BJ (cell line): ENCODE measurements around the gene ABCC4. TPM values are rescaled to one million over a fixed set of nuclear protein-coding genes. Genes with fewer than 3 reads are reported as not detected.

Experiments used
- CTCF ChIA-PET: fragments of 350-600 bp; formaldehyde crosslinking; extraction: SDS; loops from one replicate; lab custom pipeline; 2021; ENCODE audit warnings: antibody characterized with exemption, inconsistent platforms; lab: Yijun Ruan, JAX
- POLR2A ChIA-PET: fragments of 300-600 bp; sonication (Branson Sonifier 250); formaldehyde crosslinking; extraction: SDS; loops from one replicate; lab custom pipeline; 2021; ENCODE audit warnings: antibody characterized with exemption; lab: Charles Lee
- DNase-seq: peaks from one replicate; pipeline ENCODE4 v3.0.0-alpha.2; 2011; ENCODE audit warnings: low read depth
- H3K27me3 ChIP-seq: 2 replicates; pipeline ENCODE4 v1.6.0; 2011; ENCODE audit warnings: low read length; ENCODE audit not compliant: control insufficient read depth, insufficient read depth
- H3K36me3 ChIP-seq: 2 replicates; pipeline ENCODE4 v1.5.1; 2011; ENCODE audit warnings: low read length; ENCODE audit not compliant: control insufficient read depth, insufficient read depth
- H3K4me3 ChIP-seq: 2 replicates; pipeline ENCODE4 v1.5.1; 2011; ENCODE audit warnings: low read depth, mild to moderate bottlenecking, control low read depth, low read length
- CTCF ChIP-seq: IDR thresholded peaks from 2 replicates; pipeline ENCODE4 v1.5.1; 2011; ENCODE audit warnings: low read depth, mild to moderate bottlenecking, control low read depth, inconsistent platforms, low read length, moderate library complexity; ENCODE audit not compliant: insufficient read depth
- polyA plus RNA-seq: library from polyadenylated mRNA; depleted of rRNA; stranded (reverse); fragments of >200 nt; gene quantifications from 2 replicates; pipeline ENCODE4 v1.2.3, GENCODE V29; 2011

ABCC4 gene
- polyA plus RNA-seq, 1 experiment = 11.2 TPM

GRCh38 chr13:95060014-95060519, 241.2 kb downstream of the ABCC4 start:
- CTCF ChIA-PET = no interaction called here
- H3K4me3 ChIP-seq = no peak overlapping the region

GRCh38 chr13:95059306-95059705, 241.9 kb downstream of the ABCC4 start:
- no peak for TF ChIP-seq CTCF
- ChIA-PET POLR2A (no interaction called here), CTCF (no interaction called here)
- Histone ChIP-seq H3K27me3 (no peaks in the 10 kb centered on the region), H3K4me3 (no peak overlapping the region), H3K36me3 (peaks cover 1% of the 10 kb centered on the region; the same call in 1 of the 2 replicates)
- DNase-seq = no peak

More at GRCh38 chr13:95060014-95060519, 241.2 kb downstream of the ABCC4 start:
- POLR2A ChIA-PET = no interaction called here
- H3K36me3 ChIP-seq = peaks cover 1% of the 10 kb centered on the region; the same call in 1 of the 2 replicates
- no peaks in the 10 kb centered on the region for H3K27me3 ChIP-seq
- no peak for DNase-seq
- TF ChIP-seq CTCF = no peak

- Histone ChIP-seq H3K36me3 (peaks cover 1% of the 10 kb centered on the region; the same call in 1 of the 2 replicates), H3K4me3 (no peak overlapping the region), H3K27me3 (no peaks in the 10 kb centered on the region)
- no peak for DNase-seq
- POLR2A ChIA-PET = no interaction called here
- no peak for TF ChIP-seq CTCF
- CTCF ChIA-PET = no interaction called here
Measured at GRCh38 chr13:95058680-95059079, 242.6 kb downstream of the ABCC4 start.

GRCh38 chr13:95056266-95056665, 245.0 kb downstream of the ABCC4 start:
- H3K36me3 ChIP-seq = peaks cover 1% of the 10 kb centered on the region; the same call in 1 of the 2 replicates
- no peak for DNase-seq
- no peak overlapping the region for H3K4me3 ChIP-seq
- ChIA-PET POLR2A (no interaction called here), CTCF (interaction anchor here (0.8 kb wide), 1 partner anchor 11 kb away, joined by 4 read pairs; no protein-coding TSS in a partner anchor)
- no peak for TF ChIP-seq CTCF
- H3K27me3 ChIP-seq = no peaks in the 10 kb centered on the region

GRCh38 chr13:95050800-95051615, 250.2 kb downstream of the ABCC4 start:
- DNase-seq = no peak
- Histone ChIP-seq H3K4me3 (no peak overlapping the region), H3K36me3 (no peaks in the 10 kb centered on the region; the same call in 1 of the 2 replicates), H3K27me3 (no peaks in the 10 kb centered on the region)
- TF ChIP-seq CTCF = no peak
- ChIA-PET CTCF (interaction anchor here (0.6 kb wide), 1 partner anchor 468 kb away, joined by 3 read pairs; no protein-coding TSS in a partner anchor), POLR2A (no interaction called here)
